Measurements from ENCODE around the gene CUL2.
A peak's percentile ranks its signal among the peaks of the same experiment; 100 is the strongest.

The CUL2 gene

GRCh38 chr10:35090162-35090954 lies at the start of gene CUL2:
CUL2 (minus strand) TSS chr10:35090341; CDS start chr10:35071317, 19,024 bp downstream.
- H3K27ac ChIP-seq (ENCODE audit: low read length): peak within 1 kb of the TSS; percentile 80
- no peaks in the 10 kb centered on the region for H3K27me3 ChIP-seq (ENCODE audit: insufficient read depth, low read length, poor library complexity)
- TF ChIP-seq CTCF (IDR thresholded peaks at IDR 0.05; ENCODE audit: borderline replicate concordance, extremely low read depth, low read length, poor library complexity, severe bottlenecking): no peak
- no peak for TF ChIP-seq EZH2 (IDR thresholded peaks at IDR 0.05; ENCODE audit: borderline replicate concordance, low read depth, low read length, severe bottlenecking)
- H3K9ac ChIP-seq (ENCODE audit: low read depth, low read length): peak within 1 kb of the TSS; percentile 79
- H4K20me1 ChIP-seq (ENCODE audit: insufficient read depth, low read length): peaks cover 7% of the 10 kb centered on the region
- peak within 1 kb of the TSS; percentile 82 for H2AFZ ChIP-seq (ENCODE audit: low read depth, low read length)
- no peaks in the 10 kb centered on the region for H3K36me3 ChIP-seq (ENCODE audit: insufficient read depth, low read length)
- H3K4me2 ChIP-seq (ENCODE audit: insufficient read depth, low read length): peak within 1 kb of the TSS; percentile 65
- ATAC-seq (ENCODE audit: insufficient read depth, low read depth): peak; percentile 94
- peaks cover 5% of the 10 kb centered on the region for H3K9me3 ChIP-seq (ENCODE audit: insufficient read depth, low read length, severe bottlenecking)
- peaks cover 49% of the 10 kb centered on the region for H3K79me2 ChIP-seq (ENCODE audit: insufficient read depth, low read length)
- peaks cover 35% of the 10 kb centered on the region for H3K4me1 ChIP-seq (ENCODE audit: insufficient read depth, low read length)
- peak; percentile 95 for DNase-seq
- peak within 1 kb of the TSS; percentile 66 to 83 for H3K4me3 ChIP-seq (ENCODE audit: low read depth in 1 of 2, low read length in 2 of 2)

- Histone ChIP-seq H3K27me3 (ENCODE audit: insufficient read depth, low read length, poor library complexity) (no peaks in the 10 kb centered on the region), H4K20me1 (ENCODE audit: insufficient read depth, low read length) (peaks cover 4% of the 10 kb centered on the region; the same call in 1 of the 2 replicates), H3K4me3 (ENCODE audit: low read depth in 1 of 2, low read length in 2 of 2) (no peak overlapping the region), H3K9me3 (ENCODE audit: insufficient read depth, low read length, severe bottlenecking) (no peaks in the 10 kb centered on the region), H2AFZ (ENCODE audit: low read depth, low read length) (no peak overlapping the region), H3K36me3 (ENCODE audit: insufficient read depth, low read length) (no peaks in the 10 kb centered on the region), H3K4me2 (ENCODE audit: insufficient read depth, low read length) (no peak overlapping the region), H3K9ac (ENCODE audit: low read depth, low read length) (no peak overlapping the region), H3K27ac (ENCODE audit: low read length) (no peak overlapping the region), H3K79me2 (ENCODE audit: insufficient read depth, low read length) (peaks cover 19% of the 10 kb centered on the region; the same call in 1 of the 2 replicates), H3K4me1 (ENCODE audit: insufficient read depth, low read length) (peaks cover 8% of the 10 kb centered on the region)
- TF ChIP-seq EZH2 (IDR thresholded peaks at IDR 0.05; ENCODE audit: borderline replicate concordance, low read depth, low read length, severe bottlenecking): no peak
- DNase-seq: no peak
- ATAC-seq (ENCODE audit: insufficient read depth, low read depth): no peak
Observed at GRCh38 chr10:35136263-35136815, 46.2 kb upstream of the CUL2 start.

GRCh38 chr10:35135861-35136260 lies 45.7 kb upstream of the CUL2 start:
- Histone ChIP-seq H3K79me2 (ENCODE audit: insufficient read depth, low read length) (peaks cover 21% of the 10 kb centered on the region; the same call in 1 of the 2 replicates), H3K4me1 (ENCODE audit: insufficient read depth, low read length) (peaks cover 8% of the 10 kb centered on the region), H3K9me3 (ENCODE audit: insufficient read depth, low read length, severe bottlenecking) (no peaks in the 10 kb centered on the region), H3K27me3 (ENCODE audit: insufficient read depth, low read length, poor library complexity) (no peaks in the 10 kb centered on the region), H3K4me3 (ENCODE audit: low read depth in 1 of 2, low read length in 2 of 2) (no peak overlapping the region), H3K36me3 (ENCODE audit: insufficient read depth, low read length) (no peaks in the 10 kb centered on the region), H3K9ac (ENCODE audit: low read depth, low read length) (no peak overlapping the region), H3K27ac (ENCODE audit: low read length) (no peak overlapping the region), H3K4me2 (ENCODE audit: insufficient read depth, low read length) (no peak overlapping the region), H4K20me1 (ENCODE audit: insufficient read depth, low read length) (peaks cover 4% of the 10 kb centered on the region; the same call in 1 of the 2 replicates), H2AFZ (ENCODE audit: low read depth, low read length) (no peak overlapping the region)
- ATAC-seq (ENCODE audit: insufficient read depth, low read depth): no peak
- DNase-seq: no peak
- no peak for TF ChIP-seq CTCF (IDR thresholded peaks at IDR 0.05; ENCODE audit: borderline replicate concordance, extremely low read depth, low read length, poor library complexity, severe bottlenecking)
- no peak for TF ChIP-seq EZH2 (IDR thresholded peaks at IDR 0.05; ENCODE audit: borderline replicate concordance, low read depth, low read length, severe bottlenecking)

GRCh38 chr10:35133586-35133985 lies 43.4 kb upstream of the CUL2 start:
- H3K27me3 ChIP-seq (ENCODE audit: insufficient read depth, low read length, poor library complexity): no peaks in the 10 kb centered on the region
- no peak overlapping the region for H3K4me3 ChIP-seq (ENCODE audit: low read depth in 1 of 2, low read length in 2 of 2)

More at GRCh38 chr10:35133586-35133985, 43.4 kb upstream of the CUL2 start:
- H4K20me1 ChIP-seq (ENCODE audit: insufficient read depth, low read length): peaks cover 4% of the 10 kb centered on the region; the same call in 1 of the 2 replicates
- H3K9me3 ChIP-seq (ENCODE audit: insufficient read depth, low read length, severe bottlenecking): no peaks in the 10 kb centered on the region
- no peak for DNase-seq
- no peaks in the 10 kb centered on the region for H3K36me3 ChIP-seq (ENCODE audit: insufficient read depth, low read length)
- H3K4me1 ChIP-seq (ENCODE audit: insufficient read depth, low read length): peaks cover 22% of the 10 kb centered on the region
- no peak for TF ChIP-seq CTCF (IDR thresholded peaks at IDR 0.05; ENCODE audit: borderline replicate concordance, extremely low read depth, low read length, poor library complexity, severe bottlenecking)
- TF ChIP-seq EZH2 (IDR thresholded peaks at IDR 0.05; ENCODE audit: borderline replicate concordance, low read depth, low read length, severe bottlenecking): no peak
- peaks cover 36% of the 10 kb centered on the region for H3K79me2 ChIP-seq (ENCODE audit: insufficient read depth, low read length)
- no peak overlapping the region for H3K9ac ChIP-seq (ENCODE audit: low read depth, low read length)
- no peak overlapping the region for H2AFZ ChIP-seq (ENCODE audit: low read depth, low read length)
- no peak overlapping the region for H3K27ac ChIP-seq (ENCODE audit: low read length)
- ATAC-seq (ENCODE audit: insufficient read depth, low read depth): no peak
- no peak overlapping the region for H3K4me2 ChIP-seq (ENCODE audit: insufficient read depth, low read length)
